ENCODE measurements around the gene PANX1.

Gene PANX1

GRCh38 chr11:94168882-94169281 is 40.2 kb downstream of the PANX1 start:
- H3K9me3 ChIP-seq (ENCODE audit: low read length) = no peaks in the 10 kb centered on the region
- H3K79me2 ChIP-seq (ENCODE audit: insufficient read depth, low read length) = 0 out of 2 replicates have a peak, but pooled peaks cover 4% of the 10 kb centered on the region
- H3F3A ChIP-seq (ENCODE audit: insufficient read depth, low read length) = no peaks in the 10 kb centered on the region
- no peaks in the 10 kb centered on the region; the same call in 1 of the 2 replicates for H3K36me3 ChIP-seq (ENCODE audit: insufficient read depth, low read length)
- no peak overlapping the region for H2AFZ ChIP-seq (ENCODE audit: low read length)
- TF ChIP-seq EZH2 (IDR thresholded peaks at IDR 0.05; ENCODE audit: borderline replicate concordance, low read length) (no peak), CTCF (IDR thresholded peaks at IDR 0.05; ENCODE audit: low read length) (no peak)
- H3K4me1 ChIP-seq (ENCODE audit: insufficient read depth, low read length, severe bottlenecking) = no peaks in the 10 kb centered on the region
- no peaks in the 10 kb centered on the region for H4K20me1 ChIP-seq (ENCODE audit: insufficient read depth, low read length)
- no peak overlapping the region for H3K9ac ChIP-seq (ENCODE audit: low read length)
- H3K27me3 ChIP-seq (ENCODE audit: insufficient read depth, low read length) = no peaks in the 10 kb centered on the region
- H3K4me3 ChIP-seq (ENCODE audit: low read depth, low read length, poor library complexity, severe bottlenecking) = no peak overlapping the region
- H3K4me2 ChIP-seq (ENCODE audit: low read length) = no peak overlapping the region
- H3K9me2 ChIP-seq (ENCODE audit: low read depth, low read length) = no peaks in the 10 kb centered on the region
- H3K27ac ChIP-seq (ENCODE audit: low read depth, low read length, poor library complexity, severe bottlenecking) = no peak overlapping the region

- Histone ChIP-seq H3K79me2 (ENCODE audit: insufficient read depth, low read length) (0 out of 2 replicates have a peak, but pooled peaks cover 4% of the 10 kb centered on the region), H3K4me2 (ENCODE audit: low read length) (no peak overlapping the region), H3K9ac (ENCODE audit: low read length) (no peak overlapping the region), H3K9me2 (ENCODE audit: low read depth, low read length) (no peaks in the 10 kb centered on the region), H3K27ac (ENCODE audit: low read depth, low read length, poor library complexity, severe bottlenecking) (no peak overlapping the region), H3K4me3 (ENCODE audit: low read depth, low read length, poor library complexity, severe bottlenecking) (no peak overlapping the region), H3F3A (ENCODE audit: insufficient read depth, low read length) (no peaks in the 10 kb centered on the region), H3K4me1 (ENCODE audit: insufficient read depth, low read length, severe bottlenecking) (no peaks in the 10 kb centered on the region), H2AFZ (ENCODE audit: low read length) (no peak overlapping the region), H3K27me3 (ENCODE audit: insufficient read depth, low read length) (no peaks in the 10 kb centered on the region), H3K36me3 (ENCODE audit: insufficient read depth, low read length) (no peaks in the 10 kb centered on the region; the same call in 1 of the 2 replicates), H3K9me3 (ENCODE audit: low read length) (no peaks in the 10 kb centered on the region), H4K20me1 (ENCODE audit: insufficient read depth, low read length) (no peaks in the 10 kb centered on the region)
- TF ChIP-seq EZH2 (IDR thresholded peaks at IDR 0.05; ENCODE audit: borderline replicate concordance, low read length) = no peak
These were observed 40.9 kb downstream of the PANX1 start for GRCh38 chr11:94169516-94169915.

- H2AFZ ChIP-seq (ENCODE audit: low read length) = no peak overlapping the region
- H4K20me1 ChIP-seq (ENCODE audit: insufficient read depth, low read length) = no peaks in the 10 kb centered on the region
- no peaks in the 10 kb centered on the region for H3K36me3 ChIP-seq (ENCODE audit: insufficient read depth, low read length)
- H3K9ac ChIP-seq (ENCODE audit: low read length) = no peak overlapping the region
- H3K4me3 ChIP-seq (ENCODE audit: low read depth, low read length, poor library complexity, severe bottlenecking) = no peak overlapping the region
- no peaks in the 10 kb centered on the region for H3K9me3 ChIP-seq (ENCODE audit: low read length)
- H3K79me2 ChIP-seq (ENCODE audit: insufficient read depth, low read length) = 0 out of 2 replicates have a peak, but pooled peaks cover under 1% of the 10 kb centered on the region
- no peak overlapping the region for H3K4me2 ChIP-seq (ENCODE audit: low read length)
- no peaks in the 10 kb centered on the region for H3K27me3 ChIP-seq (ENCODE audit: insufficient read depth, low read length)
- H3K4me1 ChIP-seq (ENCODE audit: insufficient read depth, low read length, severe bottlenecking) = no peaks in the 10 kb centered on the region
- no peak overlapping the region for H3K27ac ChIP-seq (ENCODE audit: low read depth, low read length, poor library complexity, severe bottlenecking)
- no peaks in the 10 kb centered on the region for H3F3A ChIP-seq (ENCODE audit: insufficient read depth, low read length)
- TF ChIP-seq EZH2 (IDR thresholded peaks at IDR 0.05; ENCODE audit: borderline replicate concordance, low read length) = no peak
- TF ChIP-seq CTCF (IDR thresholded peaks at IDR 0.05; ENCODE audit: low read length) = no peak
- H3K9me2 ChIP-seq (ENCODE audit: low read depth, low read length) = no peaks in the 10 kb centered on the region
These were observed 41.4 kb downstream of the PANX1 start for GRCh38 chr11:94169930-94170545.

- no peaks in the 10 kb centered on the region for H3K9me2 ChIP-seq (ENCODE audit: low read depth, low read length)
- no peak overlapping the region for H3K27ac ChIP-seq (ENCODE audit: low read depth, low read length, poor library complexity, severe bottlenecking)
- no peak overlapping the region for H2AFZ ChIP-seq (ENCODE audit: low read length)
- H3K4me1 ChIP-seq (ENCODE audit: insufficient read depth, low read length, severe bottlenecking) = no peaks in the 10 kb centered on the region
- H3K79me2 ChIP-seq (ENCODE audit: insufficient read depth, low read length) = no peaks in the 10 kb centered on the region
- no peaks in the 10 kb centered on the region for H3K36me3 ChIP-seq (ENCODE audit: insufficient read depth, low read length)
- no peak for TF ChIP-seq CTCF (IDR thresholded peaks at IDR 0.05; ENCODE audit: low read length)
- no peak for TF ChIP-seq EZH2 (IDR thresholded peaks at IDR 0.05; ENCODE audit: borderline replicate concordance, low read length)
- H3K27me3 ChIP-seq (ENCODE audit: insufficient read depth, low read length) = no peaks in the 10 kb centered on the region
- H3F3A ChIP-seq (ENCODE audit: insufficient read depth, low read length) = no peaks in the 10 kb centered on the region
- no peak overlapping the region for H3K9ac ChIP-seq (ENCODE audit: low read length)
- H3K4me2 ChIP-seq (ENCODE audit: low read length) = no peak overlapping the region
- H3K9me3 ChIP-seq (ENCODE audit: low read length) = no peaks in the 10 kb centered on the region
- H4K20me1 ChIP-seq (ENCODE audit: insufficient read depth, low read length) = no peaks in the 10 kb centered on the region
- H3K4me3 ChIP-seq (ENCODE audit: low read depth, low read length, poor library complexity, severe bottlenecking) = no peak overlapping the region
These were observed 42.3 kb downstream of the PANX1 start for GRCh38 chr11:94170953-94171352.

Measured in OCI-LY1 (cell line).